Measurements from ENCODE around the gene TTC16.

GRCh38 chr9:127697575-127697974 lies 18.3 kb upstream of the TTC16 start:
- TF ChIP-seq FOS (IDR thresholded peaks at IDR 0.05; ENCODE audit: borderline replicate concordance, insufficient read depth, low read length), result no peak
- no peak for TF ChIP-seq POLR2AphosphoS5 (IDR thresholded peaks at IDR 0.05; ENCODE audit: insufficient read depth, low read depth, low read length)
- no peak for TF ChIP-seq JUN (IDR thresholded peaks at IDR 0.05; ENCODE audit: borderline replicate concordance, insufficient read depth, insufficient read length, low read depth)
- no peak for TF ChIP-seq CTCF (IDR thresholded peaks at IDR 0.05; ENCODE audit: extremely low read depth in 1 of 2, insufficient read depth in 1 of 2, low read depth in 1 of 2, low read length in 2 of 2)
- no peak for TF ChIP-seq EZH2 (IDR thresholded peaks at IDR 0.05; ENCODE audit: borderline replicate concordance, low read depth, low read length, severe bottlenecking)
- no peak for TF ChIP-seq POLR2A (IDR thresholded peaks at IDR 0.05; ENCODE audit: low read depth, low read length)
